HFFc6 (cell line): ENCODE measurements around the gene SLC9C2. TPM values are rescaled to one million over a fixed set of nuclear protein-coding genes. Genes with fewer than 3 reads are reported as not detected.

Experiments
- DNase-seq: peaks from one replicate; pipeline ENCODE4 v3.0.0-alpha.2; 2018
- H3K27ac Mint-ChIP-seq: 2 replicates; pipeline ENCODE4 v1.8.0; 2020; ENCODE audit warnings: mild to moderate bottlenecking, mixed read lengths
- H3K27me3 Mint-ChIP-seq: 2 replicates; pipeline ENCODE4 v1.8.0; 2021; ENCODE audit warnings: mild to moderate bottlenecking, moderate library complexity, mixed read lengths; ENCODE audit not compliant: insufficient read depth
- H3K36me3 Mint-ChIP-seq: 2 replicates; pipeline ENCODE4 v1.8.0; 2021; ENCODE audit warnings: low read depth, mixed read lengths
- H3K4me1 Mint-ChIP-seq: 2 replicates; pipeline ENCODE4 v1.8.0; 2020; ENCODE audit warnings: low read depth, mixed read lengths
- H3K4me3 Mint-ChIP-seq: 2 replicates; pipeline ENCODE4 v1.8.0; 2020; ENCODE audit warnings: mild to moderate bottlenecking, moderate library complexity, mixed read lengths
- H3K9me3 Mint-ChIP-seq: 2 replicates; pipeline ENCODE4 v1.8.0; 2020; ENCODE audit warnings: mild to moderate bottlenecking, mixed read lengths
- CTCF ChIP-seq: fragments of 200-600 bp; sonication (generic); IDR thresholded peaks from 2 replicates; pipeline ENCODE4 v1.5.0; 2021; ENCODE audit warnings: antibody characterized with exemption, mild to moderate bottlenecking
- total RNA-seq, 6 experiments: library from RNA; stranded (reverse); fragmentation: NEBNext Ultra II Directional; extraction: Animal tissue kit (Norgen Biotek cat#: 25700); gene quantifications; 2 replicates in 1 of 6; 3 replicates in 5 of 6; pipeline ENCODE4 v1.2.3, GENCODE V29; 2021

Gene SLC9C2
- total RNA-seq, 6 experiments from 2014 or later, result not detected

DNA sequence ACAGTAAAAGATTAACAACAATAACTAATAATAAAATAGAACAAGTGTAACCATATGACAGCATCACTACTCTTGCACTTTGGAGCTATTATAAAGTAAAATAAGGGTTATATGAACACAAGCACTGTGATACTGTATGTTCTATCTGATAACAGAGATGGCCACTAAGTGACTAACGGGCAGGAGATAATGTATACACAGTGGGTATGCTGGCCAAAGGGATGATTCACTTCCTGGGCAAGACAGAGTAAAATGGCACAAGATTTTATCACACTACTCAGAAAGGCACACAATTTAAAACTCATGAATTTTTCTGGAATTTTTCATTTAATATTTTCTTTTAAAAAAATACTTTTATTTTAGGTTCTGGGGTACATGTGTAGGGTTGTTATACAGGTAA lies 12.3 kb downstream of the SLC9C2 start:
- no peaks in the 10 kb centered on the region for H3K9me3 Mint-ChIP-seq
- H3K4me3 Mint-ChIP-seq, result no peak overlapping the region
- H3K27ac Mint-ChIP-seq, result no peak overlapping the region
- no peak for TF ChIP-seq CTCF
- H3K27me3 Mint-ChIP-seq, result peaks cover 7% of the 10 kb centered on the region
- peak; percentile 35 for DNase-seq
- peaks cover 7% of the 10 kb centered on the region for H3K4me1 Mint-ChIP-seq
- no peaks in the 10 kb centered on the region for H3K36me3 Mint-ChIP-seq

GRCh38 chr1:173581383-173582079 lies 21.3 kb downstream of the SLC9C2 start:
- H3K27me3 Mint-ChIP-seq, result peaks cover 4% of the 10 kb centered on the region
- H3K36me3 Mint-ChIP-seq, result no peaks in the 10 kb centered on the region
- no peak for DNase-seq
- no peak for TF ChIP-seq CTCF
- no peak overlapping the region for H3K4me3 Mint-ChIP-seq
- no peaks in the 10 kb centered on the region for H3K4me1 Mint-ChIP-seq
- H3K9me3 Mint-ChIP-seq, result no peaks in the 10 kb centered on the region
- no peak overlapping the region for H3K27ac Mint-ChIP-seq

- no peak for TF ChIP-seq CTCF
- Mint-ChIP-seq H3K36me3 (no peaks in the 10 kb centered on the region), H3K4me1 (no peaks in the 10 kb centered on the region), H3K27ac (no peak overlapping the region), H3K4me3 (no peak overlapping the region), H3K9me3 (no peaks in the 10 kb centered on the region), H3K27me3 (0 out of 2 replicates have a peak, but pooled peaks cover 2% of the 10 kb centered on the region)
- DNase-seq, result no peak
These were observed 22.2 kb downstream of the SLC9C2 start for GRCh38 chr1:173580658-173581057.

DNA sequence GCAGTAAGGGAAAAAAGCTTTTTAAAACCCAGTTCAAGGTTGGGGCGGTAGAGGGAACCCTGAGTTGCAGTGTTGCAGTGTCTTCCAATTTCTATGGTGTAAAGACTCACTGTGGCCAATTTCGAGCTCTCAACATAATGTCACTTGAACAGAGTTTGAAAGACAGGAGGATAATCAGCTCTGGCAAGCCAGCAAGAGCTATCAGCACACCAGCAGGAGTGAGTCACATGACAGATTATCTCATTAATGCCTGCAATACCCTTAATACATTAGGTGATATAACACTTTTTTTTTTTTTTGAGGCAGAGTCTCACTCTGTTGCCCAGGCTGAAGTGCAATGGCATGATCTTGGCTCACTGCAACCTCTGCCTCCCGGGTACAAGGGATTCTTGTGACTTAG lies 22.8 kb downstream of the SLC9C2 start:
- no peak for DNase-seq
- no peaks in the 10 kb centered on the region for H3K9me3 Mint-ChIP-seq
- no peak overlapping the region for H3K4me3 Mint-ChIP-seq
- TF ChIP-seq CTCF, result no peak
- H3K27ac Mint-ChIP-seq, result no peak overlapping the region
- 0 out of 2 replicates have a peak, but pooled peaks cover 2% of the 10 kb centered on the region for H3K27me3 Mint-ChIP-seq
- H3K4me1 Mint-ChIP-seq, result no peaks in the 10 kb centered on the region
- H3K36me3 Mint-ChIP-seq, result no peaks in the 10 kb centered on the region

GRCh38 chr1:173573596-173573995 lies 29.3 kb downstream of the SLC9C2 start:
- Mint-ChIP-seq H3K9me3 (no peaks in the 10 kb centered on the region), H3K36me3 (no peaks in the 10 kb centered on the region), H3K4me3 (no peak overlapping the region), H3K4me1 (no peaks in the 10 kb centered on the region), H3K27ac (no peak overlapping the region), H3K27me3 (peaks cover 5% of the 10 kb centered on the region)
- no peak for DNase-seq
- no peak for TF ChIP-seq CTCF
